NK-92 treated with Interleukin-12 subunit alpha and Interleukin-12 subunit beta, amount 100 ng/mL, for 24 hours (cell line): ENCODE measurements around the gene SPRN.
"Not testable (repeated sequence)": the region's sequence is repeated elsewhere in the genome, so short reads cannot be mapped to it uniquely, and the experiment has no call there.

Experiments used
- DNase-seq: peaks from one replicate; lab custom pipeline; 2025; lab: John Stamatoyannopoulos, UW

The SPRN gene

DNA sequence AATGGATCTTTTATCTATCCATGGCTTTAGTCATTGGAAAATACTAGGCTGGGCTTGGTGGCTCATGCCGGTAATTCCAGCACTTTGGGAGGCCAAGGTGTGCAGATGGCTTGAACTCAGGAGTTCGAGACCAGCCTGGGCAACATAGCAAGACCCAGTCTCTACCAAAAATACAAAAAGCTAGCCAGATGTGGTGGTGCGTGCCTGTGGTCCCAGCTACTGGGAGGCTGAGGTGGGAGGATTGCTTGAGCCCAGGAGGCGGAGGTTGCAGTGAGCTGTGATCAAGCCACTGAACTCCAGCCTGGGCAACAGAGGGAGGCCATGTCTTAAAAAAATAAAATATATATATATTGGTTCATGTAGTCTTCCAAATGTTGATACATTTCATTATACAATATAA lies 37.5 kb downstream of the SPRN start:
- not testable (repeated sequence) for DNase-seq

DNA sequence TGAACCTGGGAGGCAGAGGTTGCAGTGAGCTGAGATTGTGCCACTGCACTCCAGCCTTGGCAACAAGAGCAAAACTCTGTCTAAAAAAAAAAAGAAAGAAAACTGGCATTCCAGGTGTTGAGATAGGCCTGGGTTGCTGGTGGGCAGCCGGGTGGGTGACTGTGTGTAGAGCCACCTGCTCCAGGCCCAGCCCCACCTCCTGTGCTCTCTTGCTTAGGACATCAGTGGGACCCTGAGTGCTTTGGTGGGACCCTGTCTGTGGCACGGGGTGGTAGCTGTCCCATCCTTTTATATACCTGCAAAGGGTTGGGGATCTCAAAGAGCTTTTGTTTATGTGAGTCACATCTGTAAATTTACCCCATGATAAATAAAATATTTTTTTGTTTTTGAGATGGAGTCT lies 39.2 kb downstream of the SPRN start:
- DNase-seq: no peak

DNA sequence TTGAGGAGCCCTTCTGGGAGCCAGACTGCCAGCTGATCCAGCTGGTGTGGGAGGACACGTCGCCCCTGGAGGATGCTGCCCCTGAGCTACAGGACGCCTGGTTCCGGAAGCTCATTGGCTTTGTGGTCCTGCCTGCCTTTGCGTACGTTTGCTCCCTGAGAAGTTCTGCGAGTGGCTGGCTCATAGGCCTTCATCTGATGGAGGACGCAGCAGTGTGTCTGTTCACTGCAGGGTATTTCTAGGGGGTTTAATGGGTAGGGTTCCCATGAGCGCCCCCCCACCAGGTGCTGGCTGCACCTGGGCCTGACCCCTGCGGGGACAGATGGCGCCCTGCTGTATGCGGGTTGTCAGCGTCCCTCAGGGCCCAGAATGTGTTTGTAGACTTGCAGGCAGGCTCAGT lies 40.4 kb downstream of the SPRN start:
- DNase-seq: no peak

DNA sequence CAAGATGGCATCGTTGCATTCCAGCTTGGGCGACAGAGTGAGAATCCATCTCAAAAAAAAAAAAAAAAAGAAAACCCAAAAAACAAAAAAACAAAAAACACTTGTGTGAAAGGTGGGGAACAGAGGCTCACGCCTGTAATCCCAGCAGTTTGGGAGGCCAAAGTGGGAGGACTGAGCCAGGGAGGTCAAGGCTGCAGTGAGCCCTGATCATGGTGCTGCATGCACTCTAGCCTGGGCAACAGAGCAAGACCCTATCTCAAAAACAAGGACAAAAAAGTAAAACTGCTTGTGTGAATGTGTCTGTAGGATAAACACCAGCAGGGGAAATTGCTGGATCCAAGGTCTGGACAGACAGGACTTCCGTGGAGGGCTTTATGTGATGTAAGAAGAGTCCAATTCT lies 40.9 kb downstream of the SPRN start:
- DNase-seq: no peak

DNA sequence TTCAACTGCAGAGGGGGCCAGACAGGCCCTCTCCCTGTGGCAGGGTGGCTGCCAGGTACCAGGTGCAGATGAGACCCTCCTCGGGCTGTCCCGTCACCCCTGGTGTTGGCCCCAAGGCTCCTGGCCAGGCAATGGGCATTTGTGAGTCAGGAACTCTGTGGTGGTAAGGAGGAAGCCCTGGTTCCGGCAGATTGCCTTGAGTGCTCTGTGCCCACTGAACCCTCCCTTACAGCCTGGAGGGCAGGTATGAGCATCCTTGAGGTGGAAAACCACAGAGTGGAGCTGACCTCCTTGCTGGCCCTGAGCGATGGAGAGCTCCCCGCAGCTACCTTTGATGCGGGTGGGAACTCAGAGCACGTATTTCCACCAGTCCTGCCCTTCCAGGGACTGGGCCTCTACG lies 43.4 kb downstream of the SPRN start:
- DNase-seq: no peak

DNA sequence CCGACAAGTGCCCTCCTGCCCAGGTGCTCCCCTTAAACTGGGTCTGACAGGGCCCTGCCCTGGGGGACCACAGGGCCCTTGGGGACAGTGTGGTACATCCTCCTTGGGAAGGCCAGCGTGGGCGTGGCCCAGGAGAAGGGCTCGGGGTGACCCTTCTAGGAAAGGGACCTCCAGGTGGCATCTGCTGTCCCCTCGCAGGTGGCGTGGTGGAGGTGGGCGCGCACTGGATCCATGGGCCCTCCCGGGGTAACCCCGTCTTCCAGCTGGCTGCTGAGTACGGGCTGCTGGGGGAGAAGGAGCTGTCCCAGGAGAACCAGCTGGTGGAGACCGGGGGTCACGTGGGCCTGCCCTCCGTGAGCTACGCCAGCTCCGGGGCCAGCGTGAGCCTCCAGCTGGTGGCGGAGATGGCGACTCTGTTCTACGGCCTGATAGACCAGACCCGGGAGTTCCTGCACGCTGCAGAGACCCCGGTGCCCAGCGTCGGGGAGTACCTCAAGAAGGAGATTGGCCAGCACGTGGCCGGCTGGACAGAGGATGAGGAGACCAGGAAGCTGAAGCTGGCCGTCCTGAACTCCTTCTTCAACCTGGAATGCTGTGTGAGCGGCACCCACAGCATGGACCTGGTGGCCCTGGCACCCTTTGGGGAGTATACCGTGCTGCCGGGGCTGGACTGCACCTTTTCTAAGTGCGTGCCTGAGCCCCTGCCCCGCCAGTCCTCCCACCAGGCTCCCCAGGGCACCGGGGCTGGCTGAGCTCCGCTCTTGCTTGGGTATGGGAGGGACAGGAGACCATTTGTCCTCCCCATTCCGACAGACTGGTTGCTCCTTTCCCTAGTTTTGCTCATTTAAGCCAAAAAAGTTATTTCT lies 44.4 kb downstream of the SPRN start:
- DNase-seq: no peak

DNA sequence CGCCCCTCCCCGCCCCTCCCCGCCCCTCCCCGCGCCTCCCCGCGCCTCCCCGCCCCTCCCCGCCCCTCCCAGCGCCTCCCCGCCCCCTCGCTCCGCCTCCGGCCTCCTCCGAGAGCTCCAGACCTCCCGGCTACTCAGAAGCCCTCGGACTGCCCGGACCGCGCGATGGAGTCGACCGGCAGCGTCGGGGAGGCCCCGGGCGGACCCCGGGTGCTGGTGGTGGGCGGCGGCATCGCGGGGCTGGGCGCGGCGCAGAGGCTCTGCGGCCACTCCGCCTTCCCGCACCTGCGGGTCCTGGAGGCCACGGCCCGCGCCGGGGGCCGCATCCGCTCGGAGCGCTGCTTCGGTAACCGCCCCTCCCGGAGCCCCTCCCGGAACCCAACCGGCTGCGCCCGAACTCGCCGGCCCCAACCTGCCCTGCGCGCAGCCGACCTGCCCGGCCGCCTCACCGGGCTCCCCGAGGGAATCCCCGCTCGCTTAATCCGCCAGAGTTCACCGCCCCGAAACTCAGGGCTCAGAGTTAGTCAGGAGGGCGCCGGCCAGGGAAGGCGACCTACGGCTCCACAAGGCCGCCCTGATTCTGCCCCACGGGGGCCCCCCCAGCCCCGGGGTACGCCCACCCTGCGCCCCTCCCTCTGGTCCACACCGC lies 45.1 kb downstream of the SPRN start, which contains the start of gene PAOX:
Gene PAOX, plus strand, starts transcription at position 111 of the 649 bp plus-strand sequence. Its CDS starts 55 bp downstream, at position 166.
- DNase-seq: no peak

DNA sequence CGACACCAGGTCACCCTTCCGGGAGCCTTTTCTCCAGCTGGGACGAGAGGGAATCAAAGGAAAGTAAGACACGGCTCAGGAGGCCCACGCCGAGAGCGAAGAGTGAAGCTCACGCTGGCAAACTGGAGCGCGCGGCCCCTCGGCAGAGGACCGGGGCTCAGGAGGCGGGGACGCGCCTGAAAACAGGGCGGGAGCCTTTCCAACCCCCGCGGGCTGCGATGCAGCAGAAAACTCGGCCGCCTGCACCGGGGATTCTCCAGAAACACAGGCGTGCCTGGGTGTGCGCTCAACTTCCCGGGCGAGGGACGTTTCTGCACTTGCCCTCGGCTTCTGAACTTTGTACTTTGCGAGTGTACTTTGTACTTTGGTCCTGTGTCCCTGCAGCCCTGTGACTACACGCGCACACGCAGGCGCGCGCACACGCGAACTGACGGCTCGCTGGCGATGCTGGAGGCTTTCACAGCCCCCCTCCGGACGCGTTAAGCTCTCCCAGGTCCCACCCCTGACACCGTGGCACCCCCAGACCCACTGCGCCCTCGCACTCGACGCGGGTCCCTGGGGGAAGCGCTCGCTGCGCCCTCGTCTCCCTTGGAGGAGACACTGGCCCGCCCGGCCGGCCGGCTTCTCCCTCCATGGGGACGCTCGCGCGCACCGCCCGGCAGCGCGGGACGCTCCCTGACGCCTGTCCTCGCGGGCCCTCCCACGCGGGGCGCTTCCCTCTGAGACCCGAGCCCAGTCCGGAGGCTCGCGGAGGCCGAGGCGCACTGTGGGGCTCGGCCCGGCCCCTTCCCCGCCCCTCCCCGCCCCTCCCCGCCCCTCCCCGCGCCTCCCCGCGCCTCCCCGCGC lies 46.0 kb downstream of the SPRN start:
- no peak for DNase-seq

DNA sequence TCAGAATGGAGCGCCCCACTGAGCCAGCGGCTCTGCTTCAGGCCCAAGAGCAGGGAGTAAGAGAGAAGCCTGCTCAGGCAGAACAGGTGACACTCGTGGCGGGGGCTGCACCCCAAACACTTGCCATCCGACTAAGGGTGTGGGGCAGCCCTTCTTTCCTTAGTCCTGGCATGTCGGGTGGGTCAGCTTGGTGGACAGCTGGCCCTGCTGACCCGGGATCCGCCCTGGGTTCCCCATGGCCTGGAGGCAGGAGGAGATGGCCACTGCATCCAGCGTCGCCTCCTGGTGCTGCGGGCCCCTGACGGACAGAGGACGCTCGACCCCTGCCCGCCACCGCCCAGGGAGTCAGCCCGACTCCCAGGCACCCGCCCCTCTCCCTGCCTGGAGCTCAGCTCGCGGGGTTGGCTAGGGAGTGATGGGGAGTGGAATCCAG lies 46.6 kb downstream of the SPRN start:
- no peak for DNase-seq

DNA sequence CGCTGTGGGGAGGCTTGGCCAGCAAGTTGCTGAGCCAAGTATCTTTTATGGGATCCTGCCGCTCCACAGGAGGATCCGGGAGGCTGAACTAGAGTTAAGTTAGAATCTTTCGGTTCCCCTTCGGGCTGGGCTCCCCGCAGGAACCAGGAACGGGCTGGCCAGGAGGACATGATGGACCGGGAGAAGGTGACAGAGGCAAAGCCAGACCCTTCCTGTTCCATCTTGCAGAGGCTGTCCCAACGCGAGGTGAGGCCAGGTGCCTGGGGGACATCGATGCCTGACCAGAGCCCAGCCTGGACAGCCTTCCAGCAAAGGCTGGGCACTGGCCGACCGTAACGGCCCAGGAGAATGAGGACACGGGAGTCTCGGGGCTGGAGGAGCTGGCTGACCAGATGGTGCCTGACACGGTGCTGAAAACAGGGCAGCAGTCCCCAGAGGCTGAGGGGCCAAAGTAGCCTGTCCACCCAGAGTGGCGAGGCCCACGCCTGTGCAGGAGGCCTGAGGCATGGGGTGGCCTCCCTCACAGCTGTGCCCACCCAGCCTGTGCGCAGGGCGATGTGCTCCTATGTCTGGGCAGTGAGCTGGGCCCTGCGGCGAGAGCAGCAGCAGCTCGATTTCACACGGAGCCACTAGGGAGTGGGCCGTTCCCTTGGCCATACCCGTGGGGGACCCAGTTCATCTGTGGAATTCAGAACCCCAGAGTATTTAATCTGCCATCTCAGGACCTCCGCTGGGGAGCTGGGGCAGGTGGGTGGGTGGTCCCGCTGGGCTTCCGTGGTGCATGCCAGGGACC lies 47.2 kb downstream of the SPRN start:
- no peak for DNase-seq

DNA sequence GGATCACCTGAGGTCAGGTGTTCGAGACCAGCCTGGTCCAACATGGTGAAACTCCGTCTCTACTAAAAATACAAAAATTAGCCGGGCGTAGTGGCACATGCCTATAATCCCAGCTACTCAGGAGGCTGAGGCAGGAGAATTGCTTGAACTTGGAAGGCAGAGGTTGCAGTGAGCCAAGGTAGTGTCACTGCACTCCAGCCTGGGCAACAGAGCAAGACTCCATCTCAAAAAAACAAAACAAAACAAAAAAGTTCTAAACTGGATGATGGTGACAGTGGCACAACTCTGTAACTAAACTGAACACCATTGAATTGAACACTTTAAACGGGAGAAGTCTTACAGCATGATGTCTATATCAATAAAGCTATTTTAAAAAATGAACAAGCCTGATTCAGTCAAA lies 48.2 kb downstream of the SPRN start:
- not testable (repeated sequence) for DNase-seq

DNA sequence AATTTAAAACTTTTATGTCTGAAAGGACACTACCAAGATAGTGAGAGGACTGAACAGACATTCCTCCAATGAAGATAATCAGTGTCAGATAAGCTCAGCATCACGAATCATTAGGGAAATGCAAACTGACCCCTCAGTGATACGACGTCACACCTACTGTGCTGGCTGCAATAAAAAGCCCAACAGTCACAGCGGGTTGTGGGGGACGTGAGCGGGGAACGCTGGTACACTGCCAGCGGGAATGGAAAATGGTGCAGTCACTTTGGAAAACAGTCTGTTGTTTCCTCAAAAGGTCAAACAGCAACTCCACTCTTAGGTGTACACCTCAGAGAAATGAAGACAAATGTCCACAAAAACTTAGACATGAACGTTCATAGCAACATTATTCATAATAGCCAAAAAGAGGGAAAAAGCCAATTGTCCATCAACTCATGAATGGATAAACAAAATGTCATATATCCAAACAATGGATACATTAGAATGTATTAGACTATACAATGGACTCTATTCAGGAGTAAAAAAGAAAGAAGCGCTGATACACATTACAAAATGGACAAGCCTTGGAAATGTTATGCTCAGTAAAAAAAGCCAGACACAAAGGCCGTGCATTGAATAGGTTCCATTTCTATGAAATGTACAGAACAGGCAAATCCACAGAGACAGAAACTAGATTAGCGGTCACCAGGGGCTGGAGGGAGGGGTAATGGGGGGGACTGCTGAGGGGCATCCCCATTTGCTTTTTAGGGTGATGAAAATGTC lies 48.9 kb downstream of the SPRN start:
- DNase-seq: no peak

DNA sequence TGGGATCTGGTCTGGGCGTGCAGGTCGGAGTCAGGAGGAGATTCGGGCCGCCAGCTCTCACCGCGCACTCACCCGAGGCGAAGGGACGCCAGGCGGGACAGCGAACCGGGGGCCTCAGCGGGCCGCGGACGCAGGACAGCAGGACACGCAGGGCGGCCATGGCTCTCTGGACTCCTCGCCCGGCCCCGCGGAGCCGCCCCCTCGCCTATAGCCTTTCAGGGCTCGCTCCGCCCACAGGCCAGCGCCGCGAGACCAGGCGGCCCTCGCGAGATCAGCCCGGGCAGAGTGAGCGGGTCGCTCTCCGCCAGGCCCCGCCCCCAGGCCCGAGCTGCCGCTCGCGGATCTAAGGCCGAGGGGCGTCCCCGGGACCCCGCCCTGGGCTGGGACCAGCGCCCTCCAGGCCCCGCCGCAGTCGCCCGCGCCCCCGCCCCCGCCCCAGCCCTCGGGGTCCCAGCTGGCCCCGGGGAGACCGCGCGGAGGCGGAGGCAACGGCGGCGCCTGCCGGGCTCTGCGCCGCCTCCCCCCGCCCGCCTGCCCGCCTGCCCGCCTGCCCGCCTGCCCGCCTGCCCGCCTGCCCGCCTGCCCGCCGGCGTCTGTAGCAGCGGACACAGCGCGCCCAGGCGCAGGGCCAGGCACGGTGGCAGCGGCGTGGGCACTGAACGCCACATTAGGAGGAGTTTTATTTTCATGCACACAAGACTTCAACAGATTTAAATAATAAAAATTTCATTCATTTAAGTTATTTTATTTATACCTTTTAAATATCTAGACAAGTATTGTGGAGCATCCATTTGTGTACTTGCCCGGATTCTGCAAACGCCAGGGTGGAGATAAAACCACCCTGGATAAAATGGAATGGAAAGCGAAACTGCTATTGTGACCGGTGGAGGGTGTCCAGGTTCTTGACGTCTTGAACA lies 51.0 kb downstream of the SPRN start, which contains the start of gene ECHS1:
Gene ECHS1, minus strand, starts transcription at position 181 of the 917 bp plus-strand sequence. Its CDS starts 21 bp downstream, at position 160.
- peak; percentile 80 for DNase-seq

DNA sequence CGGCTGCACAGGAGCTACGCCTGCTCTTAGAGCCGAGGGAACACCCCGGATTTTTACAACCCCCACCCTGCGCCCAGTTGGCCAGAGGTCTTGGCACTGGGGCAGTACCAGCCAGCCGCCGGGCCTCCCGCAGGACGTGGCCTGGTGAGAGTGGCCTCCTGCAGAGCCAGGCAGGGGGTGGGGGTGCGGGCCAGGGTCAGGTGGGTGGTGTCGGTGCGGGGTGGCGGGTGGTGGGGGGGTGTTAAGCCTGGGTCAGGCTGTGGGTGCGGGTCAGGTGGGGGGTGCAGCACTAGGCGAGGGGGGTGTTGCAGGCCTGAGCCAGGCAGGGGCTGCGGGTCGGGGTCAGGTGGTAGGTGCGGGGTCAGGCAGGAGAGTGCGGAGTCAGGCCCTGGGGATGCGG lies 51.9 kb downstream of the SPRN start:
- no peak for DNase-seq
